ACHN (cell line): ENCODE measurements around the gene RECQL5.
"Not testable (repeated sequence)": the region's sequence is repeated elsewhere in the genome, so short reads cannot be mapped to it uniquely, and the experiment has no call there.

Source experiments
- DNase-seq: peaks from one replicate; pipeline ENCODE4 v3.0.0-alpha.2; 2015
- in situ Hi-C: cut with HindIII; loops from 2 replicates; pipeline ENCODE4 v1.10.0; 2017; ENCODE audit warnings: low sequenced_read_pairs, low pct_ligation_motif_present, low pct_unique_long_range_greater_than_20kb

RECQL5 gene

DNA sequence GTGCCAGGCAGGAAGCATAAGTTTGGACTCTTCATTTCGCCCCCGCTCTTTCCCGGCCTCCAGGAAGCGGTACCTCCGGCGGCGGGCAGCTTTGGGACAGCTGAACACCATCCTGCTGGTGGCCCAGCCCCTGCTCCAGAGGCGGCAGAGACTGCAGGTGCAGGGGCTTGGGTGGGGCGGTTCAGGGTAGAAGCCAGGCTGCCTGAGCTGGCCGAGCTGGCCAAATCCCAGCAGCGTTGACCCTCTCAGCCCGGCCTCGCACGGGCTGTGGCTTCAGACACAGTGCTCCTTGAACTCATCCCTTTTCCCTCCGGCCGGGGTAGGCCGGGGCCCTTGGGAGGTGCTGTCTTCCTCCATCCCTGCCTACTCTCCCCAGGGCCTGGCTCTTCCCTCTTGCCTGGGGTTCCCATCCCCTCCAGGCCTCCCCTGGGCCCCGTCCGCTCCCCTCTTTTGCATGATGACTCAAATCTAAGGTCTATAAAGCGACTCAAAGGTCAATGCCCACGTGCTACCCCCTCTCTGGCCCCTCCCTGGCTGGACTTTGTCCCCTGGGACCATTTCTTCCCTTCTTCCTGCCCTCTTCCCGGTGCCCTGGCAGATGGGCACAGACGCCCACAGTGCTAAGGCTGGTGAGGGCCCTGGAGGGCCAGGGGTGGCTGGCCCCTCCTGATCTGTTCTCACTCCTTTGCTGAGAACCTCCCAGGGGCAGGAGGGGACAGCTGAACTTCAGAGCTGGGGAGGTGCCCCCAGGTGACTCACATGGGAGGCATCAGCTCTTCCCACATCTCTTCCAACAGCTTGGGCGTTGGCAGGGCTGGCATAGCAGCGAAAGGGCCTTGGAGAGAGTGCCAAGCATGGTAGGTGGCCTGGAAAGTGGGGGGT is 56.6 kb downstream of the RECQL5 start:
- DNase-seq, result peak; percentile 20
- in situ Hi-C loops, result no loop called here

DNA sequence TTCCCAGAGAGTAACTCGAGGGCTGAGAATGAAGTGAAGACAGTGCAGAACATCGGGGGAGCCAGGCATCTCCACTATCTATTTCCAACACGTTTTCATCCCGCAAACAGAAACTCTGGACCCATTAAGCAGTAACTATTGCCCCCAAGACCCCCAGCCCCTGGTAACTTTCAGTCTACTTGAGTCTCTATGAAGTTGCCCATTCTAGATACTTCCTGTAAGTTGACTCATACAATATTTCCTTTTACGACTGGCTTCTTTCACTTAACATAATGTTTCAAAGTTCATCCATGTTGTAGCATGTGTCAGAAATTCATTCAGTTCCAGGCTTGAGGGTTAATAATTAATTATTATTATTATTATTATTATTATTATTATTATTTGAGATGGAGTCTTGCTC is 59.9 kb downstream of the RECQL5 start:
- no peak for DNase-seq
- in situ Hi-C loops, result no loop called here

DNA sequence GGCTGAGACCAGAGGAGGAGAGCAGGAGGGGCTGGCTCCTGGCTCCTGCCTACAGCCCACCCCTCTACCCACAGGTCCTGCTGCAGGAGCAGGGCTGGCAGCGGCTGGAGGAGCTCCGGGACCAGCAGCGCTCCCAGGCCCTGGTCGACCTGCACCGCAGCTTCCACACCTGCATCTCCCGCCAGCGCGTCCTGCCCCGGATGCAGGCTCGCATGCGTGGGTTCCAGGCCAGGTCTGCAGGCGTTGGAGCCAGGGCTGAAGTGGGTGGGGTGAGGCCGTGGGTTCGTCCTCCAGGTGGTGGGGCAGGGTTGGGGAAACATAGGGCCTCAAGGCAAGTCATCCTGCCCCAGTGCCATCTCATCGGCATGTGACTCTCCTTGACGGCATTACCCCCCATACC is 61.2 kb downstream of the RECQL5 start:
- DNase-seq, result no peak
- in situ Hi-C loops, result no loop called here

DNA sequence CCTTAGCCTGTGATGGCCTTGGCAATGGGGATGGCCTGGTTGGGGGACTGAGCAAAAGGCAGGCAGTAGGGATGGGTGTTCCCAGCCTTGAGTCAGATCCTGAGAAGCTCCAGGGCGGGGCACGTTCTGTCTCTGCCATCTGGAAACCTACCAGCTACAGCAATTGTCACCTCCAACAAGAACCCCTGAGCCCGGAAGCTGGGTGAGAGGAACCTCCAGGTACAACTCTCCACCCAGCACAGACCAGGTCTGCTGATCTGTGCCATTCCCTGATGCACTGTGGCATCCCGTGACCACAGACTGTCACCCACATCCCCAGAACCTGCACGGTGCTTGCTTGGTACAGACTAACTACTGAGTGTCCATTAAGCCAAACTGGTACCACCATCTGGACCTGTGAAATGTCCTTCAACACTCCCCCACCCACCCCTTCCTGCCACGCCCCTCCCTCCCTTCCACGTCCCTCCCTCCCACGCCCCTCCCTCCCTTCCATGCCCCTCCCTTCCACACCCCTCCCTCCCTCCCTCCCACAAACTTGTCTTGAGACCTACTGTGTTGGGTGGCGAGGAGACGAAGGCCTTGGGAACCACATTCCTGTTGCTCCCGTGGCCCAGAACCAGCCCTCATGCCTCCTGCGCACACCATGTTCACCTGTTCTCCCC is 62.8 kb downstream of the RECQL5 start:
- in situ Hi-C loops, result no loop called here
- no peak for DNase-seq

DNA sequence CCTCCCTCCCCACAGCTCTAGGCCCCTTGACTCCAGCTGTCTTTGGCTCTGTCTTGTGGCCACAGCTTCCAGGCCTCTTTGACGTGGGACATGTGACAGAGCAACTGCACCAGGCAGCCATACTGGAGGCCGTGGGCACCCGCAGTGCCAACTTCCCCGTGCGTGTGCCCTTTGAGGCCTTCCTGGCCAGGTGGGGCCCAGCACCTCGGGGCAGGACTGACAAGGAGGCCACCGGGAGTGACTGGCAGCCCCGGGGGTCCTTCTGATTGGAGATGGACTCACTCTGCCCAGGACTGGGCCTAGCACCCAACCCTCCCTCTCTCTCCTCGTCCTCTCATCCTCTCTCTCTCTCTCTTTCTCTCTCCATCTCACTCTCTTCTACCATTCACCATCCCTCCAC is 63.8 kb downstream of the RECQL5 start:
- no peak for DNase-seq
- in situ Hi-C loops, result no loop called here

DNA sequence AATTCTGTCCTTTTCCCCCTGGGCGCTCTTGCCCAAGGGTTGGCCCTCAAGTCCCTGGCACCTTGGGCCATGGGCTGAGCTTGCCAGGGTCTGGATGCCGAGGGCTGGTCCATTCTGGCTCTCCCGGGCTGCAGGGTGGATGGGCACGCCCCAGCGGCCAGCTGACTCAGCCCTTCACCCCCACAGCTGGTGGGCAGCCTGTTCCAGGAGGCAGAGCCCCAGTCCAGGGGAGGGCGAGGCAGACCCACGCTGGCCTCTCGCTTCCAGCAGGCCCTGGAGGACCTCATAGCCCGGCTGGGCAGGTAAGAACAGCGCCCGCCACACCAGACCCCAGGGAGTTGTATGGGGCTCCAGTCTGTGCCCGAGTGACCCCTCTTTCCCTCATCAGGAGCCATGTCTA is 64.3 kb downstream of the RECQL5 start:
- DNase-seq, result peak; percentile 63
- in situ Hi-C loops, result no loop called here

DNA sequence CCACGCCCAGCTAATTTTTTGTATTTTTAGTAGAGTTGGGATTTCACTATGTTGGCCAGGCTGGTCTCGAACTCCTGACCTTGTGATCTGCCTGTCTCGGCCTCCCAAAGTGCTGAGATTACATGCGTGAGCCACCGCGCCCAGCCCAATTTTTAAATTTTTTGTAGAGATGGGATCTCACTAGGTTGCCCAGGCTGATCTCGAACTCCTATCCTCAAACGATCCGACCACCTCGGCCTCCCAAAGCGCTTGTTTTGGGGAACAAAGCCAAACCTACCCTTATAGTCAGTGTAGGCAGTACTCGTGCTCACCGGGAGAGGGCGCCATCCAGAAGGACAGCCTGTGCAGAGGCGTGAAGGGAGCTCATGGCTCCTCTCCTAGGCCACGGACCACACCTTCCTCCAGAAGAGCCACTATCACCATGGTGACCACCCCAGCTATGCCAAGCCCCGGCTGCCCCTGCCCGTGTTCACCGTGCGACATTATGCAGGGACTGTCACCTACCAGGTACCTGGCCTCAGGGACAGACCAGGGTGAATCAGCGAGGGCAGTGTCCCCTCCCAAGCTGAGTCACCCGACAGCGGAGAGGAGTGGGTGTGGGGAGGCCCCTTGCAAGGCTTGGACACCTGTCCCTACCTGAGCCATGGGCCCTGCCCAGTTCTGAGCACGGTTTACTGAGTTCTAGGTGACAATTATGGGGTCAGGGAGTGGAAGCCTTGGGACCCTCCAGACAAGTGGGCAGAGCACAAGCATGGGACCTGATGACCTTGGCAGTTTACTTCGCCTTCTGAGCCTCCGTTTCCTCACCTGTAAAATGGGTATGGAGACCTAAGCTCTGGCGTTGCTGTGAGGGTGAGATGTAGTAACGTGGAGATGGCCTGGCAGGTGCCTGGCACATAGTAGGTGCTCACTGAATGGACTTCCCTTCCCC is 65.6 kb downstream of the RECQL5 start:
- peak; percentile 77 for DNase-seq
- in situ Hi-C loops, result no loop called here

DNA sequence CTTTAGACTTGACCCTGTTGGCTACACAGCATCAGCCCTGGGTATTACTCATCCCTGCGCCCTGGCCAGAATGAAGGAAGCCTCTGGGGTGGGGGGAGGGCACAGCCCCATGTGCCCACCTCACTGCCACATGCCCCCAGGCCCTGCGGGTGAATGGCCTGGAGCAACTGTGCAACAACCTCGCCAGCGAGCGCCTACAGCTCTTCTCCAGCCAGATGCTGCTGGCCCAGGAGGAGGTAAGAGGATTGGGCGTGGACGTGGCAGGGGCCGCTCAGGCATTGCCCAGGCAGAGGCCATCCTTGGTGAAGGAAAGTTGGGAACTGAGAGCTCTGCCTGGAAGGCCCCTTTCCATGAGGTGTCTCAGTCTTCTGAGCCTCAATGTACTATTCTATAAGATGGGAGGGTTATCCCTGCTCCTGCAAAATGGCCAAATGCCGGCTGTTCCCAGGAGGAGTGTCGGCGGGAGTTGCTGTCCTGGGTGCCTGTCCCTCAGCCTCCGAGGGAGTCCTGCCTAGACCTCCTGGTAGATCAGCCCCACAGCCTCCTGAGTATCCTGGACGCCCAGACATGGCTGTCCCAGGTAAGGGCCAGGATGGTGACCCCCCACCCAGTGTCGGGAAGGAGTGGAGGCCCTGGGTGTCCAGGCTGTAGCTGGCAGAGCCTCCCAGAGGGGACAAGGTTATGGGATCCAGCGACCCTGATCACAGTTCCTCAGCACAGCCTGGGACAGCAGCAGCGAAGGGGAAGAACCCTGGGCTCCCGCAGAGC is 70.5 kb downstream of the RECQL5 start:
- in situ Hi-C loops, result no loop called here
- DNase-seq, result no peak

DNA sequence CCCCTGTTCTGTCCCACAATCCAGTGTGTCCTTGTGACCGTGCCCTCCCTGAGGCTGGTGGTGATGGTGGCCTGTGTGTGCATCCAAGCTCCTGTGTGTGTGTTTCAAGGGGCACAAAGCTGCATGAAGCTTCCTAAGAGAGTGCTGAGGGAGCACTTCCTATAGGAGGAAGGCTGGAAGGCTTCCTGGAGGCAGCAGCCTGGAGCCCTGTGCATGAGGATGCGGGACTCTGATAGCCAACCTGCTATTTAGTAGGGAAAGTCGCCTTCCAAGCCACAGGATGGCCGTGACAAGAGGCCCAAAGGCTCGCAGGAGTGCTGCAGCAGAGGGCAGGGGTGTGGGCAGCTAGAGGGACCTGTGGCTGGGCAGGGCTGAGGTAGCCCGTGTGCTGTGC is 71.0 kb downstream of the RECQL5 start:
- in situ Hi-C loops, result no loop called here
- no peak for DNase-seq

DNA sequence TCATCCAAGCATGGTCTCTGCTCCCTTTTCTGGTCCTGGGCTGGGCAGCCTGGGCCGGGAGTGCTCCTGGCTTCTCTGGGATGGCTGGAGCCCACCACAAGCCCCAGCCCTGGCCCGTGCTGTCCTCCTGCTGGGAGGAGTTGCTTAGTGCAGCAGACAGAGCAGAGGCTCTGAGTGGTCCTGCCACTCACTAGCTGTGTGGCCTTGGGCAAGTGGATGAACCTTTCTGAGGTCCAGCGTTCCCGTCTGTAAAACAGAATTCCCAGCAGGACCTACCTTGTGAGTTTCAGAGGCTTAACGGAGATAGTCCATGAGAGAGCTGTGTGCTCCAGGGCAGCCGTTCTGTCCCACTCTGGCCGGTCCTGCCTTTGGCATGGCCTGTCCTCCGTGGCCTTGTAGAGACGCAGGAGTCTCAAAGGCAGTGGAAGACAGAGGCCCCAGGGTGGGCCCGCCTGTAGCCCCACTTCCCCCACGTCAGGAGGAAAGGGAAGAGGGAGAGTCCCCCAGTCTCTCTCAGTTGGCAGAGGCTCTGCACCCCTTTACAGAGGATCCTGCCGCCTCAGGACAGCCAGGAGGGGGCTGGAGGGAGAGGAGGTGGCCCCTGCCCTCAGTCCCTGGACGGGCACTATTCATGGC is 71.6 kb downstream of the RECQL5 start:
- in situ Hi-C loops, result no loop called here
- DNase-seq, result no peak

DNA sequence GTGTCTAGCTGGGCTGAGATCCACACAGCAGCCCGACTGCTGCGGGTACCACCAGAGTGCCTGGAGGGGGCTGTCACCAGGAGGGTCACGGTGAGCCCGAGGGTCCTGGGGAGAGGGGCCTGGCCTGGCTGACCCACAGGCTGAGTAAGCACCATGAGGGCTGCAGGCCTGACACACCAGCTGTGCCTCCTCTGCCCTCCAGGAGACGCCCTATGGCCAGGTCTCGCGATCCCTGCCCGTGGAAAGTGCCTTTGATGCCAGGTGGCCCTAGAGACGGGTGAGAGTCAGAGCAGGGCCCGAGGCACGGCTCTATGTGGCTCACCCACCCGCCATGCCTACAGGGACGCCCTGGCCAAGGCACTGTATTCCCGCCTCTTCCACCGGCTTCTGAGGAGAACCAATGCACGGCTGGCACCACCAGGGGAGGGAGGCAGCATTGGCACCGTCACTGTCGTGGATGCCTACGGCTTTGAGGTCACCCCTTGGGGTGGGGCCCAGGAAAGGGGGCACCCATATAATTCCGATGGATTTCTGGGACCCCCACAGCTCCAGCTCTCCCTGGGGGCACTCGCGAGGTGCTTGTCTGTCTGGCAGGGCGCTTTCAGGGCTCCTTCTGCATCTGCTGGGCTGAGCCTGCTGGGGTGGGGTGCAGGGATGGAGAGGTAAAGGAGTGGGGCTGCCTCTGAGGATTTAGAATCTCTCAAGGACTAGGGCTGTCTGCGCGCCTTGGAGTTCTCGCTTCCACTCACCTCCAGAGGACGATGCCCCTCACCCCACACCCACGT is 72.3 kb downstream of the RECQL5 start:
- in situ Hi-C loops, result no loop called here

DNA sequence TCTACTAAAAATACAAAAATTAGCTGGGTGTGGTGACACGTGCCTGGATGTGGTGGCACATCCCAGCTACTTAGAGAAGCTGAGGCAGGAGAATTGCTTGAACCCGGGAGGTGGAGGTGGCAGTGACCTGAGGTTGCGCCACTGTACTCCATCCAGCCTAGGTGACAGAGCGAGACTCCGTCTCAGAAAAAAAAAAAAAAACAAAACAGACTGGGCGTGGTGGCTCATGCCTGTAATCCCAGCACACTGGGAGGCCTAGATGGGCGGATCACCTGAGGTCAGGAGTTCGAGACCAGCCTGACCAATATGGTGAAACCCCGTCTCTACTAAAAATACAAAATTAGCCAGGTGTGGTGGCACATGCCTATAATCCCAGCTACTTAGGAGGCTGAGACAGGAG is 73.5 kb downstream of the RECQL5 start:
- DNase-seq, in situ Hi-C loops: not testable (repeated sequence)

More for the DNA sequence above, 72.3 kb downstream of the RECQL5 start:
- no peak for DNase-seq

DNA sequence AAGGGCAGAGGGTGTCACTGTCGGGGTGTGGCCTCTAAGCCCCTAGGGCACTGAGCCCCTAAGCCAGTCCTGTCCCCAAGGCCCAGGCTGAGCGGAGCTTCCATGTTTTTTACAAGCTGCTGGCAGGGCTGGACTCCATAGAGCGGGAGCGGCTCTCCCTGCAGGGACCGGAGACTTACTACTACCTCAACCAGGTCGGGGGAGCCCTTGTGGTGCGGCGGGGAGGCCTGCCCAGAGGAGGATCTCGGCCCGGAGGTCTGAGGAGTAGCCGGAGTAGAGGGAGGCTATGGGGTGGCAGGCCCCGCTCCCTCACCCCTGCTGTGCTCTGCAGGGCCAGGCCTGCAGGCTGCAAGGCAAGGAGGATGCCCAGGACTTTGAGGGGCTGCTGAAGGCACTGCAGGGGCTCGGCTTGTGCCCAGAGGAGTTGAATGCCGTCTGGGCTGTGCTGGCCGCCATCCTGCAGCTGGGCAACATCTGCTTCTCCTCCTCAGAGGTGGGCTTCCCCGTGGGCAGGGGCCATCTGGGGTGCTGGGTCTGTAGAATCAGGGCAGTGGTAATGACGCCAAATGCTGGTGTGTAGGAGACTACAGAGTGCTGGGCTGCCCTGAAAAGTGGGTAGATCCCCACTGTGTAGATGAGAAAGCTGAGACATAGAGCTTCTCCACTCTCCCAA is 74.5 kb downstream of the RECQL5 start:
- in situ Hi-C loops, result no loop called here
- no peak for DNase-seq

DNA sequence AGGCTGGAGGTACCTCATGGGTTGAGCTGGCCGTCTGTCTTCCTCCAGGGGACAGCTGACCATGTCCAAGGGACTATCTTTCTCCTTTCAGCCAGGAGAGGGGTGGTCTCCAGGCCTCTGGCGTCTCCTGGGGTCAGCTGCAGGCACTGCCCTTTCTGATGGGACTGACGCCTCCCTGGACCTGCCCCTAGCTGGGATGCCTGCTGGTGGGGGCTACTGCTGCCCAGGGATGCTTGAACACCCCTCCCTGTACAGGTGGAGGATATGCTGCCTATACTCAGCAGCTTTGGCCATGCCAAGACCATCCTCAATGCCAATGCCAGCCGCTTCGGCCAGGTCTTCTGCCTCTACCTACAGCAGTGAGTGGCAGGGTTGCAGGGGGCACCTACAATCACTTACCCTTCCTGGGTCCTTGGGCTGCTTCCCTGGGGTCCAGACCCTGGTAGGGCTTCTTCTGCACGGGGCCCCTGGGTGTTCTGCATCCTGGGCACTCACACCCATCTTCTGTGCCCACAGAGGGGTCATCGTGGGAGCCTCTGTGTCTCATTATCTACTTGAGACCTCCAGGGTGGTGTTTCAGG is 75.1 kb downstream of the RECQL5 start:
- DNase-seq, result no peak
- in situ Hi-C loops, result no loop called here

DNA sequence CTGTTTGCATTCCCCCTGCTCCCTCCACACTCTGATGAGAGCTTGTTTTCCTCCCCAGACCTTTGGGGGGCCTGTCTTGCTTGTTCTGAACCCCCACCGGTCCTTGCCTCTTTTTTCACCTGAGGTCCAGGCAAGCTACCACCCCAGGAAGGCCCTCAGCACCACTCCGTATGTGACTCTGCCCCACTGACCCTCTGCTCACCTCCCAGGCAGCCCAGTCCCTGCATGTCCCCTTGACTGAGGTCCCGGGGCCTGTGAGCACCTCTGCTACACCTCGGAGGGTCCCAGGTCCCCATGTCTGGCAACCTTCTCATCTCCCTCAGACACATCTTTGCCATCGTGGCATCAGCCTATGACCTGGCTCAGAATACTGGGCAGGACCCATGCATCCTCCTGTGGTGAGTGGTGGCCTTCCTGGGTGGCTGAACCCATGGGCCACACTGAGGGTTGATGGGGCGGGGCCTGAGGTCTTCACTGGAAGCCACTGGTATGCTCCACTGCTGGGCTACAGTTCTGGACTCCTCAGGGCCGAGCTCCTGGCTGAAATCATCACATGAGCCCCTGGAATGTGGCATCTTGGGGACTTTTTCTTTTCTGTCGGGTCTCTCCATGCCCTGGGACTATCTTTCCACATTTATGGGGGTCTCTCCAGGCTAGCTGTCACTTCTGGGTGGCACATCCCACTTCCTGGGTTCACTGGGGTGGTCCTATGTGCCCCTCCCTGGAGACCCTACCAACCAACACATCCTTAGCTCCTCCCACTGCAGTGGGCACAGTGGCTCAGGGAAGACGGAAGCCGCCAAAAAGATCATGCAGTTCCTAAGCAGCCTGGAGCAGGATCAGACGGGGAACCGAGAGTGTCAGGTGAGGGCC is 75.9 kb downstream of the RECQL5 start:
- in situ Hi-C loops, result no loop called here
- no peak for DNase-seq
